Epithelial cell of esophagus (primary cell): ENCODE results near the gene MTARC1.

ENCODE experiments used
- DNase-seq: peaks from one replicate; pipeline ENCODE4 v3.0.0; 2010; ENCODE audit warnings: low read depth
- H3K4me3 ChIP-seq: 2 replicates; pipeline ENCODE4 v1.5.1; 2011; ENCODE audit warnings: mild to moderate bottlenecking, low read length, control low read depth
- CTCF ChIP-seq: IDR thresholded peaks from 2 replicates; pipeline ENCODE4 v1.5.1; 2011; ENCODE audit warnings: low read depth, mild to moderate bottlenecking, low read length, control low read depth, inconsistent platforms; ENCODE audit not compliant: insufficient read depth; ENCODE audit errors: missing control alignments

MTARC1 gene

GRCh38 chr1:220834155-220834870 lies 47.6 kb downstream of the MTARC1 start:
- no peak overlapping the region for H3K4me3 ChIP-seq
- TF ChIP-seq CTCF = no peak
- DNase-seq = no peak
